A549 (cell line): ENCODE results near the gene UBR2.

Experiments
- CTCF ChIP-seq: fragments of >200 bp; sonication (Bioruptor Twin); formaldehyde crosslinking; IDR thresholded peaks from 3 replicates; pipeline ENCODE4 v1.5.1; 2016
- PHF8 ChIP-seq: fragments of 200-600 bp; sonication (generic); IDR thresholded peaks from 2 replicates; pipeline ENCODE4 v1.6.1; 2016; ENCODE audit warnings: low read depth, mild to moderate bottlenecking, antibody characterized with exemption, moderate library complexity, borderline replicate concordance
- POLR2A ChIP-seq: IDR thresholded peaks from 2 replicates; pipeline ENCODE4 v1.6.1; 2012; ENCODE audit warnings: mild to moderate bottlenecking, low read length
- REST ChIP-seq: fragments of 200-600 bp; sonication (generic); IDR thresholded peaks from 2 replicates; pipeline ENCODE4 v1.6.1; 2016; ENCODE audit warnings: antibody characterized with exemption, mild to moderate bottlenecking, moderate library complexity
- RNF2 ChIP-seq: fragments of 200-600 bp; sonication (generic); IDR thresholded peaks from 2 replicates; pipeline ENCODE4 v1.6.1; 2016; ENCODE audit warnings: low read depth, mild to moderate bottlenecking, antibody characterized with exemption, moderate library complexity, borderline replicate concordance

DNA sequence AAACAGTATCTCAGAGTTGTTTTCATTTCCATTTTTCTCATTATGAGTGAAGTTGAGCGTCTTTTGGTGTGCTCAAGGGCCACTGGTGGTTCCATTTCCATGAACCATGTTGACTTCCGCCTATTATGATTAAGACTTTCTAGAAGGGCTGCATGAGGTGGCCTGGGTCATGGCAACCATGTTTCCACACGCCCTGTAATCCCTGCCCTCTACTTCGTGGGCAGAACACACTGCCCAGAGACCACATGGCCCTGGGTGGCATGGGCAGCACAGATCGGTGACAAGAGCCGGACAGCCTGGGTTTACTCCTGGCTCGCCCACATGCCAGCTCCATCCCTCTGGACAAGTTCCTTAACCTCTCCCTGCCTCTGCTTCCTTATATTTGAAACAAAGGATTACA, 143.8 kb downstream of the UBR2 start:
- no peak for TF ChIP-seq RNF2
- no peak for TF ChIP-seq REST
- no peak for TF ChIP-seq PHF8
- no peak for TF ChIP-seq CTCF
- TF ChIP-seq POLR2A, result no peak
